ENCODE results near the gene CDC20B.

CDC20B gene, protein sequence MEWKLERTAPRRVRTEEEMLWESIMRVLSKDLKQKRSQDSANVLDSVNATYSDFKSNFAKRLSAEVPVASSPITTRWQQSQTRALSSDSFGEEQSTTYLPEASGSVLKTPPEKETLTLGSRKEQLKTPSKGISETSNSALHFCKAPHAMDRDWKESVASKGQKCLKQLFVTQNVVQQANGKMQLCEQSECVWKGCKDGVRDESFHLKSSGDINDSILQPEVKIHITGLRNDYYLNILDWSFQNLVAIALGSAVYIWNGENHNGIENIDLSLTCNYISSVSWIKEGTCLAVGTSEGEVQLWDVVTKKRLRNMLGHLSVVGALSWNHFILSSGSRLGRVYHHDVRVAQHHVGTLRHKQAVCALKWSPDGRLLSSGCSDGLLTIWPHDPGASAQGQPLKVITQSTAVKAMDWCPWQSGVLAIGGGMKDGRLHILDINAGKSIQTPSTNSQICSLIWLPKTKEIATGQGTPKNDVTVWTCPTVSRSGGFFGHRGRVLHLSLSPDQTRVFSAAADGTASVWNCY

DNA sequence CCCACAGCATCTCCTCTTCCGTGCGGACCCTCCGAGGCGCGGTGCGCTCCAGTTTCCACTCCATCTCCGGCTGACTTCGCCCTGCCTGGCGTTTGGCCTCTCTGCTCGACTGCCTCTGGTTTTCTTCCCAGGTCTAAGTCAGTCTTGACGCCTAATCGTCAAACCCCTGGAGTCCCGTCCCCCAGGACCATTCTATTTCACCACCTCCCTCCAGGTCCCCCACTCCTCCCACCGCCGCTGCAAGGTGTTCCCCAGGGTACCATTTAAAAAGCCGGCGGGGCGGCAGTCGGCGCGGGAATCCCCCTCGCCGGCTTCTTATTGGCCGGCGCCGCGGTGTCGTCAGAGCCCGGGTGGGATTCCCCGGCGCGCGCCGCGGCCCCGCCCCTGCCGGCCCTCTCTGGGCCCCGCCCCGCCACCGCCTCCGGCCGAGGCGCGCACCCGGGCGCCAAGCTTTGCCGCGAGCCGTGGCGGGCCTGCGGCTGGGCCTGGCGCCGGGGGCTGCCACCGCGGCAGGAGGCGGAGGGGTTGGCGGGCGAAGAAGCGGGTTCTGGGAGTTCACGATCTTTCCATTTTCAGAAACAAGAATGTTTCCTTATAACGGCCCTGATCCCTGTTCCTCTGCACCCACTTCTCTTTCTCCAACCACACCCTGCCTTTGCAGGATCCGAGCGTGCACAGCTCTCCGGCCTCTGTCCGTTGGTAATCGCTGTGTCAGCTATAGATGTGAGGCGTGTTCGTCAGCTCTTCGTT lies at the start of gene CDC20B:
Gene CDC20B, minus strand, starts transcription at position 241 of the 750 bp plus-strand sequence. Its CDS starts 177 bp downstream, at position 64.
- DNase-seq (ENCODE audit: low read depth in 1 of 2, low spot score in 1 of 2), result peak; percentile 45 to 76

DNA sequence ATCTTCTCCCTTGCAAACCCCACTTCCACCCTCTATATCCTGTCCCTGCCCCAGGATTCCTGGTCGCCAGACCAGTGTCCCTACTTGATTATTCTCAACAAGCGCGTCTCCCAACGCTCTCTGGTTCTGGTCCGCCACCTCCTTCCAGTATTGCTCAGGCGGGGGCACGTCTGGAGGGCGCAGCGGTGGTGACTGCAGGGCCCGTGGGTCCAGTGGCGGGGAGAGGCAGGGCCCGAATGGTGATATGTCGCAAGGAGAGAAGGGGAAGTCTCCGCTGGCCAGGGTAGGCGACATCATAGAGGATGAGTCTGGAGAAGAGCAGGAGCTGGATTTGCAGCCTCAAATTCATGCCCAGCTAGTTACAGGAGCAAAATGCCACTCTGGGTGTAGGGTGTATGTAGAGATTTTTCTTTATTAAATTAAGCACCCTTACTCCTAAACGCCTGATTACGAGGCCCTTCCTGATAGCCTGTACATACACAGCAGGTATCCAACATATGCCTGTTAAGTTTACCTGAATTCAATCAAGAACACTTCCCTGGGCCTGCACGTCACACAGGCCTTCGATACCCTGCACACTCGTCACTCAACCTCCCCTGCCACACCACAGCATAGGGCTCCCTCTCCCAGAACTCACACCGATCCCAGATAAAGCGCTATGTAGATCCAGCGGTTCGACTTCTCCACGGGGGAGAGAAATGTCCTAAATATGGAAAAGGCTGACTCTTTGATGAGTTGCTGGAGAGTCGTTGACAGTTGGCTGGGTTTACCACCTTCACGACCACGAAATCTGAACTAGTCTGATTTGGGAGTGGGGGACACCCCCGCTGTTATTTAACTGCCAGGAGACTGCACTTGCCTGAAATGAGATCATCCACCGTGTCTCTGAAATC lies 49.4 kb upstream of the CDC20B start:
- DNase-seq (ENCODE audit: low read depth in 1 of 2, low spot score in 1 of 2), result no peak

DNA sequence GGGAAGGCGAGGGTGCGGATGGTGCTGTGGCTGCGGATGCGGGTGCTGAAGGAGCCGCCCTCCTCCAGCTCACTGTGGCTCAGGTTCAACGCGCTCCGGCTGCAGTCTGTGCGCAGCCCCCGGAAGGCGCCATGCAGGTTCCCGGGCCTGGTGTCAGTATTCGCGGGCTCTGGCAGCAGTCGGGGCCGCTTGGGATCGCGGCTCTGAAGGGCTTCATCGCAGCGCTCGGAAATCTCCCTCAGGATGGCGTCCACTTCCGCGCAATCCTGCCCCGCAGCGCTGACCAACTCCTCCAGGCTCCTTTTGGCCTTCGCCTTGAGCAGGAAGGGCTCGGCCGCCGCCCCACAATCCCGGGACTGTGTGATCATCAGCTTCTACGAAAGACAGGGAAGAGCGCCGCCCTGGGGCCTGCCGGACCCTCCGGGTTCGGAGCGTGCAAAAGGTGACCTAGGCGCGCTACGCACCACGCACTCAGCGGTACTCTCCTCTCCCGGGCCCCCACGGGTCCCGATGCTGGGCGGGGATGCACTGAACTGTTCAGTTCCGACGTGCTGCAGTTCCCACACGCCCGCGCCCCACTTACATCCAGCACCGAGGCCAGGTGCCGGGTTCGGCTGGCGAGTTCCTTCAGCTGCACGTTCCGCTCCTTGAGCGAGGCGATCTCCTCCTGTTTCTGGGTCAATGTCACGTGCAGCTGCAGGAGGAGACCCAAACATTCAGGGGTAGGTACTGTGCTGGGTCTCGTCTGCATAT lies 47.6 kb upstream of the CDC20B start:
- no peak for DNase-seq (ENCODE audit: low read depth in 1 of 2, low spot score in 1 of 2)

DNA sequence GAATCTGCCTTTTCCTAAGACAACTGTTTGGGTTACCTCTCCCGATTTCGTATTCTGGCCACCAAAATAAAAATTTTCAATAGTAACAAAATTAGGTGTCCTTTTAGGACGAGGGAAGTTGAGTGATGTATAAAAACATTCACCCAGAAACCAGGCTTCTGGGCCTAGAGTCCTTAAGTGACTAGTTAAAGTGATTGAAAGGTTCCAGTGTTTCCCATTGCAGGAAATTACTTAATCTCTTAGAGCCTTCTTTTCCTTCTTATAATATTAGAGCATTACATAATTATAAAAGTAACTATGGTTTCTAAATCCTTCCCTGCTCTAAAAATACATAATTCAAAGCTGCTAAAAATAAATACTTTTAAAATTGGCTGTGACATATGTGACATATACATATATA lies 46.8 kb upstream of the CDC20B start:
- DNase-seq (ENCODE audit: low read depth in 1 of 2, low spot score in 1 of 2), result no peak

DNA sequence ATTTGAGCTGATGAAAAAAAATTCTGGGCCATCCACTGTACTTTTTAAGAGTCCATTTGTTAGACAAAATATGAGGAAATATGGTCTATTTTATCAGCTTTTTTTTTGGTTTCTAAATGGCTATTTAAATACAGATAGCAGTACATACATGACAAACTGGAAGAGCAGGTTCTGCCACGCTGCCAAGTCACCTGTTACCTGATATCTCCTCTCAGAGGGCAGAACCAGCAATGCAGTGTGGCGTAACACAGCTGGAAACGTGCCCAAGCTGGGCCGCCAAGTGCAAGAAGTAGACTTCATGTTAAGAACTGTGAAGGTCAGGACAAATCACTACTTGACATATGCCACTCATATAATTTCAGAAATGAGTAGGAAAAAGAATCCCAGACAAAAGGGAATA lies 46.0 kb upstream of the CDC20B start:
- no peak for DNase-seq (ENCODE audit: low read depth in 1 of 2, low spot score in 1 of 2)

DNA sequence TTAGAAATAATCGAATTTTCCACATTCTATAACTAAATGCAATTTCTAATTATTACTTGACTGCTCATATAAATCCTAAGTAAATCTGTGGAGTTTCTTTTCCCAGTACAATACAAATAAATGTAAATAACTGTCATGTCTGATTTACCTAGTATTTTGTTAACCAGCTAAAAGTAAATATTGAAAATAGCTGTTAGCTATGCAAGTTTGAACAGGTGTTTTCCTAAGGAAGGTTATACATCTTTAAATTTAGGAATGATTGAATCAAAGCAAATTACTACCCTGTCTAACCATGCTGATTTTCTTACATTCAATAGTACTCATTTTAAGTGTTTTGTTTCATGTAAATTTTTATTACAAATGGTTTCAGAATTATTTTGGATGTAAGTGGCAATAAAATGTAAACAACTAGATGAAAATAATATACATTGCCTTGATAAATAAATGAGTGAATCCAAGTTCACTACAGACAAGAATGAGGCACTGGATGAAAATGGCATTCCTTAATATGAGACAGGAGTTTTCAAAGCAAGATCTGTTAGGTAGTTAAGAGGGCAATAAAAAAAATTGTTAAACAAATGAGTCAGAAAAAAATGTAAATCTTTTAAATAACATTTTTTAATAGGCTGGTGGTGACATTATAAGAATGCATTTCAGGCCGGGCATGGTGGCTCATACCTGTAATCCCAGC lies 38.4 kb upstream of the CDC20B start:
- no peak for DNase-seq (ENCODE audit: low read depth in 1 of 2, low spot score in 1 of 2)

DNA sequence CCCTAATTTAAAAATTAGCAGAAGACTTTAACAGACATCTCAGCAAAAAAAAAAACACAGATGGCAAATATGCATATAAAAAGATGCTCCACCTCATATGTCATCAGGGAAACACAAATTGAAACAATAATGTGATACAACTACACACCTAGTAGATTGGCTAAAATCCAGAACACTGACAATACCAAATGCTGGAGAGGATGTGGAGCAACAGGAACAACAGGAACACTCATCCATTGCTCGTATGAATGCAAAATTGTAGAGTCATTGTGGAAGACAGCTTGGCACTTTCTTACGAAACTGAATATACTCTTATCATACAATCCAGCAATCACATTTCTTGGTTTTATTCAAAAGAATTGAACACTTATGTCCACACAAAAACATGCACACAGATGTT lies 32.0 kb upstream of the CDC20B start:
- DNase-seq (ENCODE audit: low read depth in 1 of 2, low spot score in 1 of 2), result no peak

DNA sequence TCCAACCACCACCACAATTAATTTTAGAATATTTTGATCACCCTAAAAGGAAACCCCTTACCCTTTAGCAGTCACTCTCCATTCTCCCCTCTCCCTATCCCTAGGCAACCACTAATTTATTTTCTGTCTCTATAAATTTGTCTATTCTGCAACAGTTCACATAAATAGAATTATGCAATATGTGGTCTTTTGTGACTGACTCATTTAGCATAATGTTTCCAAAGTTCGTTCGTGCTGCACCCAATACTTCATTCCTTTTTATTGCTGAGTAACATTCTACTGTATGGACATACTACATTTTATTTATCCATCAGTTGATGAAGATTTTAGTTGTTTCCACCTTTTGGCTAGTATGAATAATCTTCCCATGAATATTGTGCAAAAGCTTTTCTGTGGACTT lies 18.2 kb upstream of the CDC20B start:
- no peak for DNase-seq (ENCODE audit: low read depth in 1 of 2, low spot score in 1 of 2)

DNA sequence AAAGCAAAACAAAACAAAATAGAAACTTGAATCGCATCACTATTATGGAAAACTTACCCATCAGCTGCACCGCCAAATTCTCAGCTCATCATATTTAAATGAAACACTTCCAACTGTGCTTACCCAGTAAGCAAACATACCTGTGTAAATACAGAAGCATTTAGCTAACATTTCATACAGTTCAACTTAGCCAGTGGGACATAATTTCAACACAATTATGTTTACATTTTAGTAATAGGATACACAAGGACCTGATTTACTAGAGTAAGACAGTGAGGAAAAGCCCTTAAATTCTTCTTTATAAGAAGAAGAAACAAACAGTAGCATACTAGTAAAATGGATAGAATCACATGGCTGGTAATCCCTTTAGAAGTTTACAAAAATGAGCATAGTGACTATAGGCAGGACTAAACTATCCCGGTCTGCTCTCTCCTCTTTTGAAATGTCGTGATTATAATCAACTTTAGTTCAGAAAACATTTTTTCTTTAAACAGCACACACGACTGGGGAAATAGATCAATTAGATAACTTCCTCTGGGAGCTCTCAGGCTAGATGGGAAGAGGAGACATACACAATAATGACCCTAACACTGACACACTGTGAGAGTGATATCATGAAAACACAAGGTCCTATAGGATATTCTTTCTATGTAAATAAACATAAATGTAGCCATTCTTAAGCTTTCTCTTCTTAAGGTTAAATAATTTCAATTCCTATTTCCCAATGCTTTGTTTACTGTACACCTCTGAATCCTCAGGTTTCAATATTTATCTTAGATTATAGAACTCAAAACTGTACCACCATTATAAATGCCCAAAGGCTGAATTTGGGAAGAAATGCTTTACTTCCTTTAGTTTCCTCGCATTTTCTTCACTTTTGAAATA lies 15.9 kb upstream of the CDC20B start:
- DNase-seq (ENCODE audit: low read depth in 1 of 2, low spot score in 1 of 2), result no peak

DNA sequence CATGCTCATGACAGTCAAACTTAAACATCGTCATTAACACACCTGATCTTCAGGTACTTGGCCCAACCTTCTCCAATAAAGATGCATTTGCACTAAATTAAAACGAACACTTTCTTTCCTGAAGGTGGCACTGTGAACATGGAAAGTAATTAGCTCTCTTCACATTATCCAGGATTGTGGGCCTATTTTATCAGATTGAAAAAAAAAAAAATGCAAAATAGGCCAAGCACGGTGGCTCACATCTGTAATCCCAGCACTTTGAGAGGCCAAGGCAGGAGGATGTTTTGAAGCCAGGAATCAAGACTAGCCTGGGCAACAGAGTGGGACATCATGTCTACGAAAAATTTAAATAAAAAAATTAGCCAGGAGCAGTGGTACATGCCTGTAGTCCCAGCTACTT lies 14.4 kb upstream of the CDC20B start:
- DNase-seq (ENCODE audit: low read depth in 1 of 2, low spot score in 1 of 2), result no peak

DNA sequence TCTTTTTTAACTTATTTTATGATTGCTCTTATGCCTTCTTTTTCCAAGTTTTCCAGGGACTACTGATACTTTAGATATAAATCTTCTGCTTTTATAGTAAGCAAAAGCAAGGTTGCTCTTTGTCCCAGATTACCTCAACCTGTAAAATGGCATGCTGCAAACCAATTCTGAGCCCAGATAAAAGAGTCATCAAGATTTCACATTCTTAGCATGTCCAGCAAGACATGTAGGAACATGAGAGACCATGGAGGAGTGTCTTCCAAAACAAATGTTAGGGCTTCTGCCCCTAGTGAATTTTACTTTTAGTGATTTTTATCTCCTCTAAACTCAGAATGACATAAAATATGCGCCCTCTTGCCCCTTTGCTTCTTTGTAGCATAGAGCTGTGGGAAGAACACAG lies 7.0 kb upstream of the CDC20B start:
- no peak for DNase-seq (ENCODE audit: low read depth in 1 of 2, low spot score in 1 of 2)

DNA sequence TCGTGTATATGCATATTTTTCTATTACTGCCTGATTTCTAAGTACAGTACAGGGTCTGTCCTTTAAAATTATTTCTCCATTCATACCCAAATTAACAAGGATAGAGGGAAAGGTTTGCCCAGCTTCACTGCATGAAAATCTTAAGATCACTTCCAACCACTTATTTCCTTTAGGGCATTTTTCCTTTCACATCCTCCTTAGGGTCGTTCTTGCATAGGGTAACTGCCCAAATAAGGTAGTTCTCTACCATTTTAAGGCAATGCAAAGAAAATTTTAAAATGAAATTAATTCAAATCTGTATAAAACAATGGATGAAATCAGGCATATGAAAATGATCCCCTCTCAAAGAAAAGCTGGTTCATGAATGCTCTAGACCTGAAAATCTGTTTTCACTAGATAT lies 4.1 kb upstream of the CDC20B start:
- no peak for DNase-seq (ENCODE audit: low read depth in 1 of 2, low spot score in 1 of 2)

DNA sequence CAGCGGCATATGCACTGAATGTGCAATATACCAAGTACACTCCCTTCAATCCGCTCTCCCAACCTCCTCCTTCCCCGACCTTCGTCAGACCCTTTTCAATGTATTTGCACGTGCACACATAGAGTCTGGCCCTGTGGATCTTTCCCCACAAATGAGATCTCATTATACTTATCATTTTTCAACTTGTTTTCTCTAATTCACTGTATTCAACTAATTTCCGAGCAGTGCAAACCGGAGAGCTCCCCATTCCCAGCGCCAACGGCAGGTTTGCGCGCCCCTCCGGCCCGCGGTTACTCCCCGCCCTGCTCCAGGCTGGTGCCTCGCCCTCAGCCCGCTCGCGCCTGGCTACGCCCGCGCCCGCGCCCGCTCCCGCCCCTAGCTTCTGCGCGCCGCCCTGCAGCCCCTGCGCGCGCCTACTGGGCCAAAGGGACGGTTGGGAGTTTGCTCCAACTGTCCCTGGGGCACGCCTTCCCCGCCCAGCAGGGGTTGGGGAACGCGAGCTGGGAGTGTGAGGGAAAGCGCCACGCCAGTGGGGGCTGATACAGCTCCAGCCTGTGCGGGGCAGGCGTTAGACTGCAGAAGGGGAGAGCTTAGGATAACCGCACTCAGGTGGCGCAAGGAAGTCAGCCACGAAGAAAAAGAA lies 3.3 kb upstream of the CDC20B start:
- DNase-seq (ENCODE audit: low read depth in 1 of 2, low spot score in 1 of 2), result no peak

DNA sequence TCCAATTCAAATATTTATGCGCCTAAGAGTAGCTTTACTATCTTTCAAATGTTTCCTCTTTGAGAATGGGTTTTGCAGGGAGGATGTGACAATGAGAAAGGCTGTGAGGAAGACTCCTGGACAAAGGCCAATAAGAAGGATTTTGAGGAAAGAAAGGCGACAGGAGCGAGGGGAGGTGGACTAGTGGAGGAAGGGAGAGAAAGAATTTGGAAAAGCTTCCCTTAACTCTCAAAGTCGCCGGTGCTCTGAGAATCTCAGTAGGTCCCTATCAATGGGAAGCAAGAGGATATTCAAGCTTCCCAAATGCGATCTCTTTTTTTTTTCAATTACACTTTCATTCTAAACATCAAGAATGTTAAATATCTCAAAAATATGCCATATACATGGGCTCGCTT lies 2.8 kb upstream of the CDC20B start:
- no peak for DNase-seq (ENCODE audit: low read depth in 1 of 2, low spot score in 1 of 2)

DNA sequence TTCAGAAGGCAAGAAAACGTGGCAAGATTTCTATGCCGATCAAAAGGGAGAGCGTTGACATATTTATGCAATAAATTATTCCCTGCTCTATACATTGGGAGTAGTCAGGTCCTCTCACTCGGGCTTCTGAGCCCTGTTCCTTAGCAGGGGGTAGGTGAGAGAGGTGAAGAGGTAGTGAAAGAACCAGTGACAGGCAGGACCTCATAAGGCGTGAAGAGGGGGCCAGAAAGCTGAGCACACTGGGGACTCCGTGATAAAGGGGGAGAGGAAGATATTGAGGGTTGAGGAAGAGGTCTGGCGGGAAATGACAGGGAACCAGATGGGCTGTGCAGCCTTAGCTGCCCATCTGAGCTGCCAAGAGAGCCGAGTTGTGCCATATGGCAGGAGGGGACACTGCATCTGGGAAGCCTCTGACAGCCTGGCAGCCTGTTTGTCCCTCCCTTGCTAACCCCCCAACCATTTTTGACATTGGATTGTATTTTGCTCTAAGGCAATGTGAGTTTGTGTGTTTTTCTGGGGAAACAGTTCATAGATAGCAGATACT lies 782 bp upstream of the CDC20B start:
- no peak for DNase-seq (ENCODE audit: low read depth in 1 of 2, low spot score in 1 of 2)

DNA sequence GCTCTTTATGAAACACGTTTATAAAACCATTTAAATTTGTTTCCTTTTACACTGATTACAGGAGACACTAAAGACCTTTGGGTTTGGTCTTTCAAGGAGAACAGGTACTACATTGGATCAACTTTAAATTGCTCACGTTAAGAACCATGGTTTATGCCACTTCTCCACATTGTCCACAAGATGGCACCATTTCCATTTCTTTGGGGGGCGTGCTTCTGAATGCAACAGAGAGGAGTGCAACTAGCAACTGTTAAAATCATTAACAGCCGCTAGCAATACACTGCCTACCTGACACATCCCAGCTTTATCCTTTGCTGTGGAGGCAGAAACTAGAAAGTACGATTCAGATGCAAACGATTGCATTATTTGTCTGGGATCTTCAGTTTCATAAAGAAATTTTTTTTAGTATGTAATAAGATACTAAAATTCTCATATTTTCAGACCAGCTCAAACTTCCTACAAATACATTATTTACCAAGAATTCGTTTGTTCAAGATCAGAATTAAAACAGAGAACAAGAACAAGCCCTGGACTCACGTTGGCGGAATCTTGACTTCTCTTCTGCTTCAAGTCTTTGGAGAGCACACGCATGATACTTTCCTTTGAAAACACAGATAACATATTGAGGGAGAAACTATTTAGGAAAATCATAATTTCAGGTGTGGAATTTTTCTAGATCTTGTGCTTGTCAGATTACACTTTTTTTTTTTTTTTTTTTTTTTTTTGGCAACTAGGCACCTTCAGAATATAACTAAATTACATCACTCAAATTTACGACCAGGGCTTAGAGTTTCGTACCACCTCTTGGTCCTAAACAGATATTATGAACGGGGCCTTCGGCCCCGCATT lies 702 bp downstream of the CDC20B start:
- DNase-seq (ENCODE audit: low read depth in 1 of 2, low spot score in 1 of 2), result peak in 1 of 2 donors; percentile 27

DNA sequence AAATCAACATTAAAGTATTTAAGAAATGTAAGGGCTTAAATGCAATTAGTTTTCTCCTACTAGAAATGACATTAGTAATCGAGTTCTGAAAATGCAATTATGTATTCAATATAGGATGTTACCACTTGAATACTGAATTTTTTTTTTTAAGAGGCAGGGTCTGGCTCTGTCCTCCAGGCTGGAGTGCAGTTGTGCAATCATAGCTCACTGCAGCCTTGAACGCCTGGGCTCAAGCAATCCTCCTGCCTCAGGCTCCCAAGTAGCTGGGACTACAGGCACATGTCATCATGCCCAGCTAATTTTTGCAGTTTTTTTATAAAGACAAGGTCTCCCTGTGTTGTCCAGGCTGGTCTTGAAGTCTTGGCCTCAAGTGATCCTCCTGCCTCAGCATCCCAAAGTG lies 1.5 kb downstream of the CDC20B start:
- no peak for DNase-seq (ENCODE audit: low read depth in 1 of 2, low spot score in 1 of 2)
